HEK293 (cell line): ENCODE measurements around the gene CLTB.

Experiments used
- CTCF ChIA-PET: fragments of 350-600 bp; formaldehyde crosslinking; extraction: SDS; loops from one replicate; lab custom pipeline; 2021; ENCODE audit warnings: antibody characterized with exemption; lab: Yijun Ruan, JAX
- POLR2A ChIA-PET: fragments of 300-600 bp; formaldehyde crosslinking; extraction: SDS; loops from one replicate; lab custom pipeline; 2020; ENCODE audit warnings: antibody characterized with exemption, inconsistent platforms; lab: Yijun Ruan, JAX
- H3K27ac ChIP-seq: fragments of 200-500 bp; sonication (Bioruptor generic); 2 replicates; pipeline ENCODE4 v1.5.1; 2014; ENCODE audit warnings: low read depth, low read length, control low read depth, inconsistent platforms; ENCODE audit errors: extremely low read depth
- H3K36me3 ChIP-seq, 2 experiments: fragments of 200-500 bp in 1 of 2; sonication (Bioruptor generic) in 1 of 2; 1 replicate in 1 of 2; 2 replicates in 1 of 2; pipeline ENCODE4 v1.5.1; 2014 to 2017; ENCODE audit warnings: inconsistent platforms in 2 of 2, low read length in 2 of 2; ENCODE audit not compliant: control insufficient read depth in 2 of 2, insufficient read depth in 1 of 2
- H3K4me1 ChIP-seq: fragments of 200-500 bp; sonication (Bioruptor generic); 2 replicates; pipeline ENCODE4 v1.5.1; 2014; ENCODE audit warnings: mild to moderate bottlenecking, low read length, inconsistent platforms; ENCODE audit not compliant: control insufficient read depth, insufficient read depth
- H3K4me3 ChIP-seq: 2 replicates; pipeline ENCODE4 v1.5.1; 2011; ENCODE audit warnings: low read depth, mild to moderate bottlenecking, control low read depth, low read length, moderate library complexity
- H3K9me3 ChIP-seq: fragments of 200-500 bp; sonication (Bioruptor generic); 2 replicates; pipeline ENCODE4 v1.5.1; 2014; ENCODE audit warnings: low read depth, low read length, inconsistent platforms; ENCODE audit not compliant: control insufficient read depth, insufficient read depth
- FEZF1 ChIP-seq: fragments of 450-650 bp; formaldehyde crosslinking; IDR thresholded peaks from 2 replicates; pipeline ENCODE4 v1.5.1; 2016; ENCODE audit warnings: missing biosample characterization, missing genetic modification characterization
- IKZF3 ChIP-seq: fragments of 450-650 bp; IDR thresholded peaks from 2 replicates; pipeline ENCODE4 v1.5.0; 2018; ENCODE audit warnings: missing biosample characterization, mild to moderate bottlenecking, missing genetic modification characterization, moderate library complexity
- YY2 ChIP-seq: fragments of 450-650 bp; formaldehyde crosslinking; IDR thresholded peaks from 2 replicates; pipeline ENCODE4 v1.5.1; 2016; ENCODE audit warnings: missing biosample characterization, missing genetic modification characterization
- ZNF157 ChIP-seq: fragments of 450-650 bp; formaldehyde crosslinking; IDR thresholded peaks from 2 replicates; pipeline ENCODE4 v1.5.1; 2016; ENCODE audit warnings: missing biosample characterization, missing genetic modification characterization
- ZNF174 ChIP-seq: fragments of 450-650 bp; formaldehyde crosslinking; IDR thresholded peaks from 2 replicates; pipeline ENCODE4 v1.5.0; 2017; ENCODE audit warnings: missing biosample characterization, mild to moderate bottlenecking, missing genetic modification characterization
- ZNF211 ChIP-seq: fragments of 450-650 bp; formaldehyde crosslinking; IDR thresholded peaks from 2 replicates; pipeline ENCODE4 v1.5.1; 2016; ENCODE audit warnings: low read depth, missing biosample characterization, missing genetic modification characterization
- ZNF221 ChIP-seq: fragments of 450-650 bp; formaldehyde crosslinking; IDR thresholded peaks from 2 replicates; pipeline ENCODE4 v1.5.1; 2017; ENCODE audit warnings: missing biosample characterization, missing genetic modification characterization, borderline replicate concordance
- ZNF23 ChIP-seq: fragments of 450-650 bp; formaldehyde crosslinking; IDR thresholded peaks from 2 replicates; pipeline ENCODE4 v1.5.1; 2016; ENCODE audit warnings: missing biosample characterization, missing genetic modification characterization, borderline replicate concordance
- ZNF48 ChIP-seq: fragments of 450-650 bp; formaldehyde crosslinking; IDR thresholded peaks from 2 replicates; pipeline ENCODE4 v1.5.1; 2016; ENCODE audit warnings: missing biosample characterization, missing genetic modification characterization
- ZNF501 ChIP-seq: fragments of 450-650 bp; formaldehyde crosslinking; IDR thresholded peaks from 2 replicates; pipeline ENCODE4 v1.5.1; 2016; ENCODE audit warnings: missing biosample characterization, missing genetic modification characterization
- ZNF510 ChIP-seq: fragments of 450-650 bp; formaldehyde crosslinking; IDR thresholded peaks from 2 replicates; pipeline ENCODE4 v1.5.1; 2018; ENCODE audit warnings: mild to moderate bottlenecking, missing genetic modification characterization, missing biosample characterization; ENCODE audit not compliant: insufficient replicate concordance
- ZNF529 ChIP-seq: fragments of 450-650 bp; formaldehyde crosslinking; IDR thresholded peaks from 2 replicates; pipeline ENCODE4 v1.5.1; 2017; ENCODE audit warnings: missing genetic modification characterization, missing biosample characterization; ENCODE audit not compliant: insufficient replicate concordance
- ZNF530 ChIP-seq: fragments of 450-650 bp; formaldehyde crosslinking; IDR thresholded peaks from 2 replicates; pipeline ENCODE4 v1.5.1; 2016; ENCODE audit warnings: low read depth, missing biosample characterization, missing genetic modification characterization
- ZNF555 ChIP-seq: fragments of 450-650 bp; formaldehyde crosslinking; conservative IDR thresholded peaks from 2 replicates; pipeline ENCODE4 v1.5.1; 2017; ENCODE audit warnings: missing biosample characterization, mild to moderate bottlenecking, missing genetic modification characterization, inconsistent platforms
- ZNF561 ChIP-seq: fragments of 450-650 bp; IDR thresholded peaks from 2 replicates; pipeline ENCODE4 v1.5.1; 2018; ENCODE audit warnings: missing biosample characterization, missing genetic modification characterization, borderline replicate concordance
- ZNF677 ChIP-seq: fragments of 450-650 bp; IDR thresholded peaks from 2 replicates; pipeline ENCODE4 v1.5.0; 2018; ENCODE audit warnings: missing biosample characterization, mild to moderate bottlenecking, missing genetic modification characterization, moderate library complexity
- TF ChIP-seq, protein P1 (sequence below): fragments of 450-650 bp; formaldehyde crosslinking; IDR thresholded peaks from 2 replicates; pipeline ENCODE4 v1.5.1; 2016; ENCODE audit warnings: missing biosample characterization, missing genetic modification characterization
- TF ChIP-seq, protein P2 (sequence below): fragments of 450-650 bp; formaldehyde crosslinking; IDR thresholded peaks from 2 replicates; pipeline ENCODE4 v1.5.1; 2017; ENCODE audit warnings: missing biosample characterization, missing genetic modification characterization
- TF ChIP-seq, protein P3 (sequence below): fragments of 450-650 bp; formaldehyde crosslinking; IDR thresholded peaks from 2 replicates; pipeline ENCODE4 v1.5.1; 2016; ENCODE audit warnings: missing biosample characterization, missing genetic modification characterization, low read depth

The CLTB gene

DNA sequence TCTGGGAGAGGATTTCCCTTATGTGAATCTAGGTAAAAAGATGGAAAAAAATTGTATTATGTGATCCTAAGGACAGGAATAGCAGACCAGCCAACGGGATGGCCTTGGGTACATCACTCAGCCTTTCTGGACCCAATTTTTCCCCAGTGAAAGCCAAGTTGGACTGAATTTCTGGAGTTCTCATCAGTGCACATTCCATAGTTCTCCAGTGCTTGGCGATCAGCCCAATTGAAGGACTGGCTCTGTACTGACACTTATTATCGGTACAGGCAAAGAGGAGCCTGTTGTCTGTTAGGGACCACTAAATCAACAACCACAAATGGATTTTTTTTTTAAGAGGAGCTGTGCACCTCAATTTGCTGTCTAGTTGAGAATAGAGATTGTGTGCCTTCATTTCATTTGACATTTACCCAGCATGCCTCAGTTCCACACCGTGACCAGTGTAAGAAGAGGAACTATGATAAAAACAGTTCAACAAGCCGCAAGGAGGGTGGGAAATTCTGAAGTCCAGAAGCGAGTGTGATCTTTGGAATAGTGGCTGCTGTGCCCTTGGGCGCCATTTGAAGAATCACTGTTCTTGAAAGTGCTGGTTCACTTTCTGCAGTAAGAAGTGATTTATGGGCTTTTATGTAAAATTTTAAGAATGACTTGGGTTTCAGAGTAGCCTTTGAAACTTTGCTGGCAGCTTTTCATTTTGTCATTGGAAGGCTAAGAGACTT lies 43.1 kb downstream of the CLTB start:
- Histone ChIP-seq H3K9me3 (no peaks in the 10 kb centered on the region), H3K27ac (no peak overlapping the region), H3K4me3 (no peak overlapping the region), H3K36me3 (peaks cover 7 to 63% of the 10 kb centered on the region in 2 experiments; a peak in 2 of 3 replicates), H3K4me1 (no peaks in the 10 kb centered on the region)
- ChIA-PET CTCF (interaction anchor here (0.7 kb wide), 1 partner anchor 645 kb away, joined by 3 read pairs; no protein-coding TSS in a partner anchor), POLR2A (interaction anchor here (0.8 to 0.9 kb wide), 2 partner anchors 9 to 11 kb away, joined by 3 read pairs; no protein-coding TSS in a partner anchor)
- TF ChIP-seq ZNF48 (tag by site-specific recombination), result no peak
- TF ChIP-seq ZNF501 (tag by site-specific recombination), result no peak
- TF ChIP-seq ZNF174 (tag by site-specific recombination), result no peak
- TF ChIP-seq ZNF211 (tag by site-specific recombination), result no peak

- CTCF ChIA-PET, result no interaction called here
- POLR2A ChIA-PET, result interaction anchor here (0.8 to 1.6 kb wide), 4 partner anchors 10 to 76 kb away, joined by 3 to 6 read pairs (median 3); partner anchors contain the start of genes FAF2 and KIAA1191
These were observed 44.5 kb downstream of the CLTB start for GRCh38 chr5:176371621-176372539.

DNA sequence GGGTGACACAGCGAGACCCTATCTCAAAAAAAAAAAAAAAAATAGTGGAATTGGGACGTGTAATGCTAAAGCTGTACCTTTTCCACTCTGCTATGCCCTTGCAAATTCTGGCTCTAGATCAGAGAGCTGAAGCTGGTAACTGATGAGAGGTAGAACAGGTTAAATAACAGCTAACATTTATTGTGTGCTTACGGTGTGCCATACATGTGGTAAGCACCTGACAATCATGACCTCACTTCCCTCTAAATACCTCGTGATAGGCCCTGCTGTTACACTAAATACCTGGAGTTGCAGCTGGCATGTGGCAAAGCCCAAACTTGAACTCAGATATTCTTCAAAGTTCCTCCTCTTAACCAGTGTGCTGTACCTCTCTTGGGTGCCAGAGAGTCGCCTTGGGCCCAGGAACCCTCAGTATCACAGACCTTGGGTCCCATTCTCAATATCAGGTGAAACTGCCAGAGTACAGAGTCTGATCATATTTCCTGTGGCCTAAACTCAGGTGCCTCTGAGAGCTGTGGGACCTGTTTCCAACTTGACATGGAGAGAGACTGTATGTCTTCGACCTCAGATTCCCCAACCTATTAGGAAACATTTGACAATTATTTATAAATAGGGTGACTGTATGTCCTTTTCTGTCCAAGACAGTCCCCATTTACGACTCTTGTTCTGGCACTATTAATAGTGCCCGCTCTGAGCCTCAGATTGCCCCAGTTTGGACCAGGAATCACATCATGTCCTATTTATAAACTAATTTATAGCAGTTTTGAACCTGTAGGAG lies 46.2 kb downstream of the CLTB start:
- peaks cover 7 to 76% of the 10 kb centered on the region in 2 experiments; a peak in 2 of 3 replicates for H3K36me3 ChIP-seq
- TF ChIP-seq, protein P1, sequence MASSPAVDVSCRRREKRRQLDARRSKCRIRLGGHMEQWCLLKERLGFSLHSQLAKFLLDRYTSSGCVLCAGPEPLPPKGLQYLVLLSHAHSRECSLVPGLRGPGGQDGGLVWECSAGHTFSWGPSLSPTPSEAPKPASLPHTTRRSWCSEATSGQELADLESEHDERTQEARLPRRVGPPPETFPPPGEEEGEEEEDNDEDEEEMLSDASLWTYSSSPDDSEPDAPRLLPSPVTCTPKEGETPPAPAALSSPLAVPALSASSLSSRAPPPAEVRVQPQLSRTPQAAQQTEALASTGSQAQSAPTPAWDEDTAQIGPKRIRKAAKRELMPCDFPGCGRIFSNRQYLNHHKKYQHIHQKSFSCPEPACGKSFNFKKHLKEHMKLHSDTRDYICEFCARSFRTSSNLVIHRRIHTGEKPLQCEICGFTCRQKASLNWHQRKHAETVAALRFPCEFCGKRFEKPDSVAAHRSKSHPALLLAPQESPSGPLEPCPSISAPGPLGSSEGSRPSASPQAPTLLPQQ (tag by site-specific recombination), result no peak
- no peaks in the 10 kb centered on the region for H3K9me3 ChIP-seq
- H3K4me3 ChIP-seq, result no peak overlapping the region
- H3K4me1 ChIP-seq, result no peaks in the 10 kb centered on the region
- CTCF ChIA-PET, result interaction anchor here (0.6 kb wide), 1 partner anchor 41 kb away, joined by 3 read pairs; no protein-coding TSS in a partner anchor
- POLR2A ChIA-PET, result no interaction called here
- no peak overlapping the region for H3K27ac ChIP-seq

More at GRCh38 chr5:176371621-176372539, 44.5 kb downstream of the CLTB start:
- no peaks in the 10 kb centered on the region for H3K9me3 ChIP-seq
- no peak overlapping the region for H3K27ac ChIP-seq
- no peaks in the 10 kb centered on the region for H3K4me1 ChIP-seq
- peaks cover 7 to 76% of the 10 kb centered on the region in 2 experiments; a peak in 2 of 3 replicates for H3K36me3 ChIP-seq
- TF ChIP-seq ZNF510 (tag by site-specific recombination), result no peak
- TF ChIP-seq, protein P2, sequence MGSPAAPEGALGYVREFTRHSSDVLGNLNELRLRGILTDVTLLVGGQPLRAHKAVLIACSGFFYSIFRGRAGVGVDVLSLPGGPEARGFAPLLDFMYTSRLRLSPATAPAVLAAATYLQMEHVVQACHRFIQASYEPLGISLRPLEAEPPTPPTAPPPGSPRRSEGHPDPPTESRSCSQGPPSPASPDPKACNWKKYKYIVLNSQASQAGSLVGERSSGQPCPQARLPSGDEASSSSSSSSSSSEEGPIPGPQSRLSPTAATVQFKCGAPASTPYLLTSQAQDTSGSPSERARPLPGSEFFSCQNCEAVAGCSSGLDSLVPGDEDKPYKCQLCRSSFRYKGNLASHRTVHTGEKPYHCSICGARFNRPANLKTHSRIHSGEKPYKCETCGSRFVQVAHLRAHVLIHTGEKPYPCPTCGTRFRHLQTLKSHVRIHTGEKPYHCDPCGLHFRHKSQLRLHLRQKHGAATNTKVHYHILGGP (tag by site-specific recombination), result no peak
- TF ChIP-seq ZNF23, result no peak
- TF ChIP-seq ZNF561 (tag by site-specific recombination), result no peak
- TF ChIP-seq ZNF555 (tag by site-specific recombination), result no peak
- no peak for TF ChIP-seq ZNF157 (tag by site-specific recombination)
- no peak for TF ChIP-seq ZNF529
- no peak for TF ChIP-seq IKZF3 (tag by site-specific recombination)
- no peak for TF ChIP-seq ZNF677
- no peak for TF ChIP-seq ZNF221 (tag by site-specific recombination)
- TF ChIP-seq YY2 (tag by site-specific recombination), result no peak
- TF ChIP-seq ZNF530, result no peak
- TF ChIP-seq FEZF1 (tag by site-specific recombination), result no peak
- TF ChIP-seq, protein P3, sequence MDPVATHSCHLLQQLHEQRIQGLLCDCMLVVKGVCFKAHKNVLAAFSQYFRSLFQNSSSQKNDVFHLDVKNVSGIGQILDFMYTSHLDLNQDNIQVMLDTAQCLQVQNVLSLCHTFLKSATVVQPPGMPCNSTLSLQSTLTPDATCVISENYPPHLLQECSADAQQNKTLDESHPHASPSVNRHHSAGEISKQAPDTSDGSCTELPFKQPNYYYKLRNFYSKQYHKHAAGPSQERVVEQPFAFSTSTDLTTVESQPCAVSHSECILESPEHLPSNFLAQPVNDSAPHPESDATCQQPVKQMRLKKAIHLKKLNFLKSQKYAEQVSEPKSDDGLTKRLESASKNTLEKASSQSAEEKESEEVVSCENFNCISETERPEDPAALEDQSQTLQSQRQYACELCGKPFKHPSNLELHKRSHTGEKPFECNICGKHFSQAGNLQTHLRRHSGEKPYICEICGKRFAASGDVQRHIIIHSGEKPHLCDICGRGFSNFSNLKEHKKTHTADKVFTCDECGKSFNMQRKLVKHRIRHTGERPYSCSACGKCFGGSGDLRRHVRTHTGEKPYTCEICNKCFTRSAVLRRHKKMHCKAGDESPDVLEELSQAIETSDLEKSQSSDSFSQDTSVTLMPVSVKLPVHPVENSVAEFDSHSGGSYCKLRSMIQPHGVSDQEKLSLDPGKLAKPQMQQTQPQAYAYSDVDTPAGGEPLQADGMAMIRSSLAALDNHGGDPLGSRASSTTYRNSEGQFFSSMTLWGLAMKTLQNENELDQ, result no peak
- TF ChIP-seq ZNF211 (tag by site-specific recombination), result no peak
- TF ChIP-seq, all 188 proteins: peak for 0
- H3K4me3 ChIP-seq, result no peak overlapping the region
